Activated T-cell treated with anti-CD3 and anti-CD28 coated beads for 1 hour (primary cell): ENCODE results near the gene MORC2.

Experiments used
- DNase-seq: peaks from one replicate; pipeline ENCODE4 v3.0.0-alpha.2; 2020; ENCODE audit warnings: low read depth

The MORC2 gene

GRCh38 chr22:30968015-30968923 lies at the start of gene MORC2:
Gene MORC2 (minus strand): TSS chr22:30968774. CDS start chr22:30967889, 885 bp downstream.
- DNase-seq: no peak

DNA sequence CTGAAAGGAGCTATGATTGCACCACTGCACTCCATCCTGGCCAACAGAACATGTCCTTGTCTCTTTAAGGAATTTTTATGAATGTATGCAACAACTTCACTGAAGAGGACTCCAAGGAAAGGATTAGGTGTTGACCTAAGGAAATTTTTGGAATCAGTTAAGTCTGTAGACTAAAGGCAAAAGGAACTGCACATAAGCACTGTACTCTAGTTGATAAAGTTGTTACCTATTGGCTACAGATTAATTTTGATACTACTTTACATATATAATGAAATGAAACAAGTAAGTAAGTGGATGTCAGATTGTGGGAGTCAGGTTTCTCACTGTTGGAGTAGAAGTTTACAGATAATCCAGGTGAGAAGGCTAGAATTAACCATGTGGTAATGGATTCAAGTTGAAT lies 37.0 kb upstream of the MORC2 start:
- no peak for DNase-seq

GRCh38 chr22:31001124-31001770 lies 32.7 kb upstream of the MORC2 start:
- DNase-seq: no peak

- DNase-seq: no peak
Measured at GRCh38 chr22:30998329-30998728, 29.8 kb upstream of the MORC2 start.

DNA sequence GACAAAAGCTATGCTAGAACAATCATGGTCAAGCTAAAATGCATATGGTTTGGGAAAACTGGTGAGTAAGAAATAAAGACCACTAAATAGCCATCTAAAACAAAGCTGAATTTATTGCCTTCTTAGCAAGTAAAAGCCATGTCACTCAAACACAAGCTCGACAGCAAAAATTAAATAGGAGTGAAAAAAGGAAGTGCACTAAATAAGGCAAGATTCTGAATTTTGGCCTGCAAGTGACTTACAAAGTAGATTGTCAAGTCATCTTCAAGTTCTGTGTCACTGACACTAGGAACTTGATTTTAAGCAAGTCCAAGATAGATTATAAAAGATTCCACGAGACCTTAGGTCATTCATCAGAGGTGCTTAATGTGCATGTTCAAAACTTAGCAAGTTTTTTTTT lies 27.9 kb upstream of the MORC2 start:
- no peak for DNase-seq

DNA sequence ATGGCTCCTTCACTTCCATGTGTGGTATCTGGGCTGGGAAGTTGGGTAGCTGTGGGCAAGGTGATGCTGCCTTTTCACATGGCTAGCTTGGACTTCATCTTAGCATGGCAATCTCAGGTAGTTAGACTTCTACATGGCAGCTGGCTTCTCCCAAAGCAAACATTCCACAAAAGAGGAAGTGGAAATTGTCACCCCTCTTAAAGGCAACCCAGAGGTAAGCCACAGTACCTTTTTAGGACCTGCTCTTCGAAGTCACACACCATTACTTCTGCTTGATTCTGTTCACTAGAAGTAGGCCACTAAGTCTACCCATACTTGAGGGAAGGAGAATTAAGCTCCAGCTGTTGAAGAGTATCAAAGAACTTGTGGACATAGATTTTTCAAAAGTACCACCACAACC lies 26.4 kb upstream of the MORC2 start:
- no peak for DNase-seq

DNA sequence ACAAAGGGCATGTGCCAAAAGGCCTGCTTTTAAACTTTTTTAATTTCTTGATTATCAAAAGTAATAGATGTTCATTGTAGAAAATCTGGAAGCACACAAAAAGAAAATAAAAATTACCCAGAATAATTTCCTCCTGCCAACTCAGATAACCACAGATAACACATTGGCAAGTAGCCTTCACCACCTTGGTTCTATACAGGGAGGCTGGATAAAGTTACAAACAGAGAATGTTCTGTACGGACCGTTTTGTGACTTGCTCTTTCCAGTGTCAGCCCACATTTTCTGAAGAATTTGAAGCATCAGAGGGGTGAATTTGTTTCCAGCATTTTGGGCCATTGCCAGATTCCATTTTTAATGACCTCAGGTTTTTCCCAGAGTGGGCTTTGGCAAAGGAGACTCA lies 24.0 kb upstream of the MORC2 start:
- no peak for DNase-seq

- DNase-seq: no peak
Measured at GRCh38 chr22:30990690-30991089, 22.1 kb upstream of the MORC2 start.

GRCh38 chr22:30989474-30989873 lies 20.9 kb upstream of the MORC2 start:
- DNase-seq: no peak

- no peak for DNase-seq
Measured at GRCh38 chr22:30985561-30986208, 17.1 kb upstream of the MORC2 start.

DNA sequence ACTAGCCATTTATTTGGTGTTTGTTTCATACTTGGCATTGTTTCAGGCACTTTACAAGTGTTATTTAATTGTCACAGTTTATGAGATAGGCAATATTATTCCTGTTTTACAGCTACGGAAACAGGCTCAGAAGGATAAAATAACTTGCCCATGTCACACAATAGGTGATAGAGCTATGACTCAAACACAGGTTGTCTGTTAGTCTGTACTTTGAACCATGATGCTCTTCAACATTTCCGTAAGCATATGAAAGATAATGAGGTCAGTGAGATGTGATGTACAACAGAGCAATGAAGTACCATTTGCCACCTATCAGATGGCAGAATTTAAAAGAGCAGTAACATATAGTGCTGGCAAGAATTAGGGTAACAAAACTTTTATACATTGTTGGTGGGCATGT lies 15.7 kb upstream of the MORC2 start:
- no peak for DNase-seq

DNA sequence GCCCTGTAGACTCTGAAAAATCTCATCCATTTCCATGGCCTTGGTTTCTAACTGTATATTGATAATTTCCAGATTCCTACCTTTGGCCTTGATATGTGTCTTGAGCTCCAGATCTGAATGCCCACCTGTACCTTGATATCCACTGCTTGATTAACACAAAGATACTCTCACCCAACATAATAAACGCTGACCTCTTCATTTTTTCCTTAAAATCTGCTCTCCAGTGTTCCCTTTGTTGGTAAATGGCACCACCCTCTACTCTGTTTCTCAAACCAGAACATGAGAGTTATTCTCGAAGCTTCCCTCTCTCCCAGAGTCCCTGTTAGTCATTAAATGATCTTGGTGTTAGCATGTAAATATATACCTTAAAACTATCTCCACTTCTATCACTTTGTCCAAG lies 13.9 kb upstream of the MORC2 start:
- no peak for DNase-seq

DNA sequence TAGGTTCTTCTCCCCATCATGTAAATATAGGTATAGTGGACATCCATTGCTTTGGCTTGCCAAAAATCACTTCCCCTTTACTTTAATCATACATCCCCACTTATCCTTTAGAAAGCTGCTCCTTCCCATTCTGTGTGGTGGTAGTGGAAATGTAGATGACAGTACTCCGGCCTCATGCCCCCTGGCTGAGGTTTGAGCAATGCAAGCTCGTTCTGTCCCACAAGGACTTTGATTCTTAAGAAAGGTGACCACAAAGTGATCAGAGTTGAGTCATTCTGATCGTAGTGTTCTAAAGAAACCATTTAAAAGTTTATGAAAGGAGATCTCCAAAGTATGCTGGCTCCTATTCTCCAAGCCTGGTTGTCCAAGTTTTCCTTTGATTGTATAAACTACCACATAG lies 11.4 kb upstream of the MORC2 start:
- DNase-seq: no peak

DNA sequence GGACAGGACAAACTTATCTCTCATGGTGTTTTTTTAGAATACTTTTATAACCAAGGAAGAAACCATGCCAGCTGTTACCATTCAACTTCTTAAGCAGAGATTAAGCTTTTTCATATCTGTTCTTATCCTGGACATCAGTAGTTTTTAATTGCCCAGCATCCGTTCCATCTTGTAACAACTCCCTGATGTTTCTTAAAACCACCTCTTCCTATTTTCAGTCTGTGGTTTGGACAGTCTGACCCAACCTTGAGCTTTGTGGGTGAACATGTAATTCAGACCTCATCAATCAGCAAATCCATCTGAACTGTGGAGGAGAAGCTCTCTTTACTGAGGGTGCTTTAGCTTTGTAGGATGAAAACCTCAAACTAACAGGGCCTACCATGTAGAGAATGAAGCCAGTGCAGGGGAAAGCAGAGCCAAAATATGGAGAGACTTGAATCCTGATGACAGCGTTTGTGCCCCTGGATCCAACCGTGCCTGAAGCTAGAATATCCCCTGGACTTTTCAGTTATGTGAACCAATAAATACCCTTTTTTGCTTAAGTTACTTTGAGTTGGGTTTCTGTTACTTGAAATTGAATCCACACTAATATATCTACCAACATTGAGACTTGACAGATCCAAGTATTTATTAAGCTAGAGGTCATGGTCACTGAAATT lies 9.9 kb upstream of the MORC2 start:
- DNase-seq: no peak

DNA sequence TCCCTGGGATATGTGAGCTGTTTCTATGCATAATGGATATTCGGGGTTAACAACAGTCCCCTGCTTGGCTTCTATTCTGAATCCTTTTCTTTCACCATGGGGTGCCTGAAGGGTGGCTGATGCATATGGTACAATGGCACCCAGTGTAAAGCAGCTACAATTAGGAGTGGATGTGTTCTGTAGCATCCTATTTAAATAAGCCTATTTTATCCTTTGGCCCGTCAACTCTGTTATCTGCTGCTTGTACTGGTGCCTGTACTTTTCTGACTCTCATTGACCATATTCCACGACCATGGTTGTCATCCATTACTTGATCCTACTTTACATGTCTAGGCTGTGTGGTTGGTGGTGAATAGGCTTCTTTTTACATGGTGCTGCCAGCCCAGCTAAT lies 1.8 kb upstream of the MORC2 start:
- no peak for DNase-seq

GRCh38 chr22:30969532-30970355 lies 1.2 kb upstream of the MORC2 start:
- DNase-seq: peak; percentile 20

- peak; percentile 95 for DNase-seq
Measured at GRCh38 chr22:30968924-30969531, 454 bp upstream of the MORC2 start, which contains the start of gene TUG1. Gene TUG1 (plus strand): TSS chr22:30969265.

GRCh38 chr22:30964858-30965257 lies 3.7 kb downstream of the MORC2 start:
- DNase-seq: no peak

GRCh38 chr22:30955153-30955552 lies 13.4 kb downstream of the MORC2 start:
- DNase-seq: no peak

GRCh38 chr22:30953206-30953605 lies 15.4 kb downstream of the MORC2 start:
- DNase-seq: no peak
